Measurements from ENCODE around the gene AP4M1. TPM values are rescaled to one million over a fixed set of nuclear protein-coding genes. Genes with fewer than 3 reads are reported as not detected.
A peak's percentile ranks its signal among the peaks of the same experiment; 100 is the strongest.

The AP4M1 gene
- polyA plus RNA-seq, 2 of the 4 experiments (the other 2 are of a cell fraction), result 16.6 to 18.3 TPM

- TF ChIP-seq HES2 (IDR thresholded peaks at IDR 0.05), result no peak
Measured at GRCh38 chr7:100072462-100072861, 29.0 kb upstream of the AP4M1 start (continued).

GRCh38 chr7:100074841-100075240, 26.6 kb upstream of the AP4M1 start:
- 97% methylated on average over 7 of the region's 7 CpGs for WGBS (ENCODE audit: missing lambda C conversion rate)
- no peak overlapping the region for H3K4me2 ChIP-seq
- peaks cover under 1% of the 10 kb centered on the region; the same call in 1 of the 3 replicates for H3K4me1 ChIP-seq
- DNase-seq (ENCODE audit: low read depth in 1 of 2, low spot score in 1 of 2) (no peak), ATAC-seq (no peak), FAIRE-seq (no peak)
- H3K27ac ChIP-seq, result no peak overlapping the region
- H3K9me3 ChIP-seq, result peaks cover 89% of the 10 kb centered on the region
- ChIA-PET CTCF (interaction anchor here (0.5 to 1.7 kb wide), 4 partner anchors 25 to 538 kb away, joined by 3 to 4 read pairs (median 4); no protein-coding TSS in a partner anchor), POLR2A (no interaction called here)
- peak; percentile 92 for TF ChIP-seq MAFK (IDR thresholded peaks at IDR 0.05; ENCODE audit: partially characterized antibody)
- TF ChIP-seq JUN (IDR thresholded peaks at IDR 0.05), result no peak
- no peak overlapping the region for H3K4me3 ChIP-seq

- 94% methylated on average over 6 of the region's 6 CpGs for WGBS (ENCODE audit: missing lambda C conversion rate)
- H3K9me3 ChIP-seq, result peaks cover 83% of the 10 kb centered on the region
- CTCF ChIA-PET, result interaction anchor here (0.5 to 1.2 kb wide), 5 partner anchors 12 to 552 kb away, joined by 3 to 4 read pairs (median 3); no protein-coding TSS in a partner anchor
Measured at GRCh38 chr7:100075418-100075817, 26.0 kb upstream of the AP4M1 start.

GRCh38 chr7:100077205-100077604, 24.2 kb upstream of the AP4M1 start:
- POLR2A ChIA-PET, result interaction anchor here (0.8 kb wide), 1 partner anchor 18 kb away, joined by 3 read pairs; no protein-coding TSS in a partner anchor
- Histone ChIP-seq H3K9me3 (peaks cover 65% of the 10 kb centered on the region), H3K27ac (no peak overlapping the region), H3K4me1 (peaks cover 7% of the 10 kb centered on the region; the same call in 1 of the 3 replicates), H3K4me3 (no peak overlapping the region), H3K4me2 (no peak overlapping the region)
- no peak for TF ChIP-seq HEYL (CRISPR knock-in tag; IDR thresholded peaks at IDR 0.05)
- TF ChIP-seq RARB (CRISPR knock-in tag; IDR thresholded peaks at IDR 0.05), result no peak
- no peak for TF ChIP-seq HES2 (IDR thresholded peaks at IDR 0.05)
- no peak for FAIRE-seq
- CTCF ChIA-PET, result interaction anchor here (1.0 to 1.2 kb wide), 2 partner anchors 9 to 14 kb away, joined by 6 to 7 read pairs; no protein-coding TSS in a partner anchor
- WGBS (ENCODE audit: missing lambda C conversion rate), result 99% methylated on average over 4 of the region's 4 CpGs
- DNase-seq (ENCODE audit: low read depth in 1 of 2, low spot score in 1 of 2), result no peak
- no peak for ATAC-seq

More at GRCh38 chr7:100075418-100075817, 26.0 kb upstream of the AP4M1 start:
- Histone ChIP-seq H3K4me3 (no peak overlapping the region), H3K4me1 (peaks cover 6% of the 10 kb centered on the region; the same call in 1 of the 3 replicates), H3K4me2 (no peak overlapping the region), H3K27ac (no peak overlapping the region)
- FAIRE-seq (no peak), DNase-seq (ENCODE audit: low read depth in 1 of 2, low spot score in 1 of 2) (no peak), ATAC-seq (no peak)
- POLR2A ChIA-PET, result no interaction called here
- no peak for TF ChIP-seq E2F6 (IDR thresholded peaks at IDR 0.05; ENCODE audit: borderline replicate concordance, low read depth)
- no peak for TF ChIP-seq ZC3H11A (IDR thresholded peaks at IDR 0.05)
- TF ChIP-seq NR3C1 (IDR thresholded peaks at IDR 0.05), result no peak
- TF ChIP-seq JUNB (IDR thresholded peaks at IDR 0.05), result no peak
- no peak for TF ChIP-seq BCL3 (IDR thresholded peaks at IDR 0.05)
- TF ChIP-seq POLR2A (IDR thresholded peaks at IDR 0.05; ENCODE audit: low read length), result no peak
- TF ChIP-seq HOXA7 (CRISPR knock-in tag; IDR thresholded peaks at IDR 0.05), result no peak
- no peak for TF ChIP-seq HDAC2 (IDR thresholded peaks at IDR 0.05)
- TF ChIP-seq HEYL (CRISPR knock-in tag; IDR thresholded peaks at IDR 0.05), result no peak
- no peak for TF ChIP-seq MAX (IDR thresholded peaks at IDR 0.05)
- no peak for TF ChIP-seq HES2 (IDR thresholded peaks at IDR 0.05)
- TF ChIP-seq ZFP36 (IDR thresholded peaks at IDR 0.05; ENCODE audit: borderline replicate concordance, partially characterized antibody), result no peak
- TF ChIP-seq JUN (IDR thresholded peaks at IDR 0.05), result no peak
- TF ChIP-seq EP300 (IDR thresholded peaks at IDR 0.05), result no peak

All from A549 (cell line).